Neural cell (in vitro differentiated cells): Measurements from ENCODE around the gene C13orf46.

Source experiments
- CTCF ChIP-seq: fragments of 450-650 bp; IDR thresholded peaks from 2 replicates; pipeline ENCODE4 v1.5.1; 2014; ENCODE audit warnings: antibody characterized with exemption, mild to moderate bottlenecking, moderate library complexity; ENCODE audit not compliant: poor library complexity, severe bottlenecking
- EP300 ChIP-seq: fragments of 450-650 bp; conservative IDR thresholded peaks from 2 replicates; pipeline ENCODE4 v1.6.1; 2014; ENCODE audit warnings: antibody characterized with exemption, mild to moderate bottlenecking, moderate library complexity; ENCODE audit not compliant: poor library complexity, severe bottlenecking
- EZH2 ChIP-seq: fragments of 200-600, 300-800 bp; shearing (Covaris generic), sonication (generic); IDR thresholded peaks from 2 replicates; pipeline ENCODE4 v1.6.1; 2014; ENCODE audit warnings: antibody characterized with exemption, low read length, borderline replicate concordance, mild to moderate bottlenecking; ENCODE audit not compliant: insufficient read depth, poor library complexity, severe bottlenecking
- MXI1 ChIP-seq: fragments of 450-650 bp; conservative IDR thresholded peaks from 2 replicates; pipeline ENCODE4 v1.6.1; 2014; ENCODE audit warnings: antibody characterized with exemption, mild to moderate bottlenecking; ENCODE audit not compliant: poor library complexity, severe bottlenecking
- POLR2AphosphoS5 ChIP-seq: IDR thresholded peaks from 2 replicates; pipeline ENCODE4 v1.6.1; 2012
- RAD21 ChIP-seq: fragments of 450-650 bp; conservative IDR thresholded peaks from 2 replicates; pipeline ENCODE4 v1.6.1; 2014; ENCODE audit warnings: antibody characterized with exemption, mild to moderate bottlenecking, moderate library complexity
- REST ChIP-seq: IDR thresholded peaks from 2 replicates; pipeline ENCODE4 v1.6.1; 2012; ENCODE audit warnings: borderline replicate concordance
- TAF1 ChIP-seq: IDR thresholded peaks from 2 replicates; pipeline ENCODE4 v1.6.1; 2012; ENCODE audit warnings: low read depth

DNA sequence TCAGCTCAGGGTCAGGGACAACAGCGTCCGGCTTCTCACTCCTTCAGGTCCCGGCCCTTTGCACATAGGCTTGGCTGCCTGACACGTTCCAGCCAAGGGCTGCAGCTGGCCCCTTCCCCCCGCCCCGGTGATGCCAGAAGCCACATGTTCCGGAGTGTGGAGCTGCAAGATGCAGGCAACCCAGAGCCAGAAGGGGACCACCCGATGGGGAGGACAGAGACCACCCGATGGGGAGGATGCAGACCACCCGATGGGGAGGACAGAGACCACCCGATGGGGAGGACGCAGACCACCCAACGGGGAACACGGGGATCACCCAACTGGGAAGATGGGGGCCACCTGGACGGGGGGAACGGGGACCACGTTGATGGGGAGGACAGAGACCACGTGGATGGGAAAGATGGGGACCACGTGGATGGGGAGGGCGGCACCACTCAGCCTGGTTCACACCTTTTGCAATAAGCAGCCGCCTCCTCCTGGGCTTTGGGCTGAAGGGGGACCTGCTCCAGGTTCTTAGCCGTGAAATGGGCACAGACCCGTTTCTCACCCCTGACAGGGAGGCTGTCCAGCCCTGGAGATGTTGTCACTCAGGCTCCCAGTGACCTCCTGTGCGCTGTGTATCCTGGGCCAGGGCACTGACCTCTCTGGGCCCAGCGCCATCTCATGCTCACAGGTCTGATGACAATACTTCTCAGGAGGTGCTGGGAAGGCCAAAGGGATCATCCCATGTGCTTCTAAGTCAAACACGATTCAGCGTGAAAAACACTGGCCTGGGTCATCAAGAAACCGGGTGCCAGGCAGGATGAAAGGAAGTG lies 34.5 kb downstream of the C13orf46 start:
- TF ChIP-seq CTCF = no peak
- no peak for TF ChIP-seq RAD21
- no peak for TF ChIP-seq EP300
- no peak for TF ChIP-seq EZH2
- TF ChIP-seq REST = no peak
- no peak for TF ChIP-seq TAF1
- no peak for TF ChIP-seq MXI1
- no peak for TF ChIP-seq POLR2AphosphoS5
